ENCODE measurements around the gene KLF18. TPM values are rescaled to one million over a fixed set of nuclear protein-coding genes. Genes with fewer than 3 reads are reported as not detected.

KLF18 gene
- total and polyA plus RNA-seq, 2 donors (not counting 1 experiment from before 2014, with no cell fraction given), result not detected

DNA sequence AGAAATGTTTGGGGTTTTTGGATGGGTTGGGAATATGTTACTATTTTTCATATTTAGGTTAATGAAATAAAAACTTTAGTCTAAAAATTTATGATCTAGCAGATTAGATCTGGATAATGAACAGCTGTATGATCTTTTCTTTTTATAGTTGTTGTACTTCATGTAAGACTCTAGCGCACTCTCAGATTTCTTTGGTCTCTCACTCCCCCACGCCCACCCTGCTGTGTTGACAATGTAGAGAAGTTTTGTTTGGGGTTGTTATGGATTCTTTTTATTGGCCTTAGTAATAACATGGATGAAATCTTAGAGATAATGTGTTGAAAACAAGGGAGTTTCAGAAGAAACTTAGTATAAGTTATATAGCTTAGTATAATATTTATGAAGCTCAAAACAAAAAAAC is 5.5 kb downstream of the KLF18 start:
- peaks cover 12% of the 10 kb centered on the region for H3K27me3 Mint-ChIP-seq
- Histone ChIP-seq H3K4me1 (ENCODE audit: control insufficient read depth in 2 of 2, insufficient read depth in 2 of 2, low read length in 2 of 2) (no peaks in the 10 kb centered on the region), H3K4me3 (ENCODE audit: control extremely low read depth in 1 of 5, extremely low read depth in 1 of 5, insufficient read depth in 1 of 5, low read depth in 2 of 5, low read length in 4 of 5) (no peak overlapping the region), H3K36me3 (replicated peaks in 1 of 2; ENCODE audit: control extremely low read depth in 1 of 2, control insufficient read depth in 1 of 2, extremely low read depth in 1 of 2, insufficient read depth in 2 of 2, low read length in 1 of 2) (no peaks in the 10 kb centered on the region), H4K20me1 (ENCODE audit: control insufficient read depth, insufficient read depth, low read length, poor library complexity, severe bottlenecking) (no peaks in the 10 kb centered on the region), H3K9me3 (ENCODE audit: control extremely low read depth in 1 of 3, control insufficient read depth in 2 of 3, insufficient read depth in 1 of 3, low read length in 2 of 3) (no peaks in the 10 kb centered on the region), H3K4me2 (replicated peaks; ENCODE audit: low read depth, low read length, poor library complexity, severe bottlenecking) (no peak overlapping the region), H3K27ac (ENCODE audit: low read length in 2 of 2) (no peak overlapping the region), H2AFZ (ENCODE audit: insufficient read depth, low read depth, low read length, poor library complexity, severe bottlenecking) (no peak overlapping the region), H3K79me2 (ENCODE audit: control insufficient read depth, insufficient read depth, low read length) (no peaks in the 10 kb centered on the region), H3K27me3 (replicated peaks in 1 of 4; ENCODE audit: control extremely low read depth in 1 of 4, control insufficient read depth in 3 of 4, insufficient read depth in 4 of 4, low read length in 3 of 4) (peaks cover 0 to 7% (median under 1%) of the 10 kb centered on the region in 4 experiments), H3K9ac (ENCODE audit: low read length) (no peak overlapping the region)
- H3K27ac Mint-ChIP-seq, result no peak overlapping the region
- DNase-seq, result no peak
- H3K9me3 Mint-ChIP-seq (ENCODE audit: insufficient read depth), result no peaks in the 10 kb centered on the region
- no peak for TF ChIP-seq EZH2 (IDR thresholded peaks at IDR 0.05; ENCODE audit: borderline replicate concordance, insufficient read depth, low read depth, low read length, poor library complexity, severe bottlenecking)
- TF ChIP-seq, protein P1, sequence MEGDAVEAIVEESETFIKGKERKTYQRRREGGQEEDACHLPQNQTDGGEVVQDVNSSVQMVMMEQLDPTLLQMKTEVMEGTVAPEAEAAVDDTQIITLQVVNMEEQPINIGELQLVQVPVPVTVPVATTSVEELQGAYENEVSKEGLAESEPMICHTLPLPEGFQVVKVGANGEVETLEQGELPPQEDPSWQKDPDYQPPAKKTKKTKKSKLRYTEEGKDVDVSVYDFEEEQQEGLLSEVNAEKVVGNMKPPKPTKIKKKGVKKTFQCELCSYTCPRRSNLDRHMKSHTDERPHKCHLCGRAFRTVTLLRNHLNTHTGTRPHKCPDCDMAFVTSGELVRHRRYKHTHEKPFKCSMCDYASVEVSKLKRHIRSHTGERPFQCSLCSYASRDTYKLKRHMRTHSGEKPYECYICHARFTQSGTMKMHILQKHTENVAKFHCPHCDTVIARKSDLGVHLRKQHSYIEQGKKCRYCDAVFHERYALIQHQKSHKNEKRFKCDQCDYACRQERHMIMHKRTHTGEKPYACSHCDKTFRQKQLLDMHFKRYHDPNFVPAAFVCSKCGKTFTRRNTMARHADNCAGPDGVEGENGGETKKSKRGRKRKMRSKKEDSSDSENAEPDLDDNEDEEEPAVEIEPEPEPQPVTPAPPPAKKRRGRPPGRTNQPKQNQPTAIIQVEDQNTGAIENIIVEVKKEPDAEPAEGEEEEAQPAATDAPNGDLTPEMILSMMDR (IDR thresholded peaks at IDR 0.05), result no peak
- CTCF ChIA-PET, result no interaction called here
- H3K4me3 Mint-ChIP-seq, result no peak overlapping the region
- ATAC-seq (ENCODE audit: low read depth), result no peak
- intact Hi-C loops (cut with micrococcal nuclease), result no loop called here
- no peaks in the 10 kb centered on the region for H3K4me1 Mint-ChIP-seq
- no CpG with 5 or more reads among the region's 2 CpGs for WGBS (ENCODE audit: insufficient coverage)
- POLR2A ChIA-PET, result no interaction called here

GRCh38 chr1:44134071-44134920 is 7.1 kb downstream of the KLF18 start:
- no peak overlapping the region for H3K4me2 ChIP-seq (replicated peaks; ENCODE audit: low read depth, low read length, poor library complexity, severe bottlenecking)
- H3K79me2 ChIP-seq (ENCODE audit: control insufficient read depth, insufficient read depth, low read length), result no peaks in the 10 kb centered on the region
- TF ChIP-seq, protein P1 (IDR thresholded peaks at IDR 0.05), result no peak
- TF ChIP-seq EZH2 (IDR thresholded peaks at IDR 0.05; ENCODE audit: borderline replicate concordance, insufficient read depth, low read depth, low read length, poor library complexity, severe bottlenecking), result no peak
- H3K9me3 ChIP-seq (ENCODE audit: control extremely low read depth in 1 of 3, control insufficient read depth in 2 of 3, insufficient read depth in 1 of 3, low read length in 2 of 3), result no peaks in the 10 kb centered on the region
- H3K27me3 ChIP-seq (replicated peaks in 1 of 4; ENCODE audit: control extremely low read depth in 1 of 4, control insufficient read depth in 3 of 4, insufficient read depth in 4 of 4, low read length in 3 of 4), result peaks cover 0 to 9% (median 0%) of the 10 kb centered on the region in 4 experiments
- ChIA-PET CTCF (no interaction called here), POLR2A (no interaction called here)
- no peaks in the 10 kb centered on the region for H3K4me1 ChIP-seq (ENCODE audit: control insufficient read depth in 2 of 2, insufficient read depth in 2 of 2, low read length in 2 of 2)
- intact Hi-C loops (cut with micrococcal nuclease), result no loop called here
- H3K27ac ChIP-seq (ENCODE audit: low read length in 2 of 2), result no peak overlapping the region
- peaks cover 15% of the 10 kb centered on the region for H3K27me3 Mint-ChIP-seq
- no peak overlapping the region for H3K9ac ChIP-seq (ENCODE audit: low read length)
- no peaks in the 10 kb centered on the region for H3K4me1 Mint-ChIP-seq
- no peaks in the 10 kb centered on the region for H4K20me1 ChIP-seq (ENCODE audit: control insufficient read depth, insufficient read depth, low read length, poor library complexity, severe bottlenecking)
- WGBS (ENCODE audit: insufficient coverage), result 89% methylated on average over 13 of the region's 19 CpGs
- H3K27ac Mint-ChIP-seq, result no peak overlapping the region
- no peak overlapping the region for H3K4me3 ChIP-seq (ENCODE audit: control extremely low read depth in 1 of 5, extremely low read depth in 1 of 5, insufficient read depth in 1 of 5, low read depth in 2 of 5, low read length in 4 of 5)
- ATAC-seq (ENCODE audit: low read depth) (no peak), DNase-seq (no peak)
- no peak overlapping the region for H2AFZ ChIP-seq (ENCODE audit: insufficient read depth, low read depth, low read length, poor library complexity, severe bottlenecking)
- H3K9me3 Mint-ChIP-seq (ENCODE audit: insufficient read depth), result no peaks in the 10 kb centered on the region
- H3K36me3 ChIP-seq (replicated peaks in 1 of 2; ENCODE audit: control extremely low read depth in 1 of 2, control insufficient read depth in 1 of 2, extremely low read depth in 1 of 2, insufficient read depth in 2 of 2, low read length in 1 of 2), result no peaks in the 10 kb centered on the region
- no peak overlapping the region for H3K4me3 Mint-ChIP-seq
